ENCODE data around the gene DDI1.

Gene DDI1

GRCh38 chr11:104036588-104036987, at the start of gene DDI1:
TSS of gene DDI1 (plus strand) at chr11:104036640. CDS start at chr11:104036823, 183 bp downstream.
- no peak for DNase-seq

GRCh38 chr11:103987629-103988594, 48.5 kb upstream of the DDI1 start:
- DNase-seq = no peak

- DNase-seq = no peak
These were observed 47.9 kb upstream of the DDI1 start for GRCh38 chr11:103988595-103988969.

- no peak for DNase-seq
These were observed 42.9 kb upstream of the DDI1 start for GRCh38 chr11:103993507-103993906.

- no peak for DNase-seq
These were observed 42.3 kb upstream of the DDI1 start for GRCh38 chr11:103994094-103994493.

GRCh38 chr11:103994518-103994917, 41.9 kb upstream of the DDI1 start:
- DNase-seq = no peak

- no peak for DNase-seq
These were observed 40.5 kb upstream of the DDI1 start for GRCh38 chr11:103995896-103996295.

GRCh38 chr11:103997082-103997481, 39.4 kb upstream of the DDI1 start:
- no peak for DNase-seq

- no peak for DNase-seq
These were observed 37.5 kb upstream of the DDI1 start for GRCh38 chr11:103998826-103999508.

- no peak for DNase-seq
These were observed 35.6 kb upstream of the DDI1 start for GRCh38 chr11:104000798-104001197.

GRCh38 chr11:104001561-104002056, 34.8 kb upstream of the DDI1 start:
- no peak for DNase-seq

- no peak for DNase-seq
These were observed 32.9 kb upstream of the DDI1 start for GRCh38 chr11:104003491-104003890.

- no peak for DNase-seq
These were observed 31.1 kb upstream of the DDI1 start for GRCh38 chr11:104005234-104005855.

- DNase-seq = no peak
These were observed 26.7 kb upstream of the DDI1 start for GRCh38 chr11:104009744-104010143.

- no peak for DNase-seq
These were observed 25.4 kb upstream of the DDI1 start for GRCh38 chr11:104011044-104011443.

GRCh38 chr11:104015649-104016415, 20.6 kb upstream of the DDI1 start:
- DNase-seq = no peak

- DNase-seq = no peak
These were observed 11.9 kb upstream of the DDI1 start for GRCh38 chr11:104024572-104024971.

- no peak for DNase-seq
These were observed 7.8 kb upstream of the DDI1 start for GRCh38 chr11:104028476-104029263.

GRCh38 chr11:104033134-104033533, 3.3 kb upstream of the DDI1 start:
- no peak for DNase-seq

GRCh38 chr11:104033561-104033960, 2.9 kb upstream of the DDI1 start:
- no peak for DNase-seq

- no peak for DNase-seq
These were observed 555 bp downstream of the DDI1 start for GRCh38 chr11:104036995-104037394.

- no peak for DNase-seq
These were observed 5.4 kb downstream of the DDI1 start for GRCh38 chr11:104041792-104042191.
